GM21360 (cell line): ENCODE measurements around the gene PRSS1.
"Not testable (repeated sequence)": the region's sequence is repeated elsewhere in the genome, so short reads cannot be mapped to it uniquely, and the experiment has no call there.

Experiments used
- ATAC-seq: cut with Tn5 transposase; IDR thresholded peaks from one replicate; pipeline ENCODE4 v1.9.1; 2021; ENCODE audit warnings: mild to moderate bottlenecking, moderate library complexity; ENCODE audit not compliant: unreplicated experiment

PRSS1 gene

GRCh38 chr7:142772673-142773072 is 23.4 kb downstream of the PRSS1 start:
- ATAC-seq = no peak

DNA sequence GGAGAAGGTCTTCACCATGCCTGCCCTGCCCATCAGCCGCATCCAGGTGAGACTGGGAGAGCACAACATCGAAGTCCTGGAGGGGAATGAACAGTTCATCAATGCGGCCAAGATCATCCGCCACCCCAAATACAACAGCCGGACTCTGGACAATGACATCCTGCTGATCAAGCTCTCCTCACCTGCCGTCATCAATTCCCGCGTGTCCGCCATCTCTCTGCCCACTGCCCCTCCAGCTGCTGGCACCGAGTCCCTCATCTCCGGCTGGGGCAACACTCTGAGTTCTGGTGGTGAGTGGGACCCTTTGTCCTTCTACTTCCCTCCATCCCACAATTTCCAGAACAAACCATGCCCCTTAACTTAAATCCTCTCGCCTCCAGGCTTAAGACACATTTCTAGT is 24.0 kb downstream of the PRSS1 start:
- no peak for ATAC-seq

DNA sequence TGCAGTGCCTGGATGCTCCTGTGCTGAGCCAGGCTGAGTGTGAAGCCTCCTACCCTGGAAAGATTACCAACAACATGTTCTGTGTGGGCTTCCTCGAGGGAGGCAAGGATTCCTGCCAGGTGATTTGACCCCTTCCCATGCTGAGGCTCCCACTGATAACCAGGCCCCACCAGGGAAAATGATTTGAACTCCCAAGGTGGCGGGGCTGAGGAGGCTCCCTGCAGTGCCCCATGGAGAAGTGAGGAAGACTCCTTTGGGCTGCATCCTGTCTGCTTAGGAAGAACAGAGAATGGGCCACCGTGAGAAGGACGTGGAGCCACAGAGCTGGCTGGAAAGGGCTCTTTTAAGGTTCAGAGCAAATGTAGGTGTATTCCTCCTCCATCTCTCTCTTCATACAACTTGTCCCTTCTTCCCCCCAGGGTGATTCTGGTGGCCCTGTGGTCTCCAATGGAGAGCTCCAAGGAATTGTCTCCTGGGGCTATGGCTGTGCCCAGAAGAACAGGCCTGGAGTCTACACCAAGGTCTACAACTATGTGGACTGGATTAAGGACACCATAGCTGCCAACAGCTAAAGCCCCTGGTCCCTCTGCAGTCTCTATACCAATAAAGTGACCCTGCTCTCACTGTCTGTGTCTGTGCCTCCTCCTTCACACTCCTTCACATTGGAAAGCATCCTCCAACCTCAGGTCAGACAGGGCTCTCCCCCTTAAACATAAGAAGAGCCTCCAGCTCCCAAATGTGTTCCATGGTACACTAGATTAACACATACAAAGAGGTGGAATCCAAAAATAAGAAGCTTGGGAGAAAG is 24.9 kb downstream of the PRSS1 start:
- ATAC-seq = no peak

- no peak for ATAC-seq
These were observed 25.6 kb downstream of the PRSS1 start for GRCh38 chr7:142774826-142775225.

DNA sequence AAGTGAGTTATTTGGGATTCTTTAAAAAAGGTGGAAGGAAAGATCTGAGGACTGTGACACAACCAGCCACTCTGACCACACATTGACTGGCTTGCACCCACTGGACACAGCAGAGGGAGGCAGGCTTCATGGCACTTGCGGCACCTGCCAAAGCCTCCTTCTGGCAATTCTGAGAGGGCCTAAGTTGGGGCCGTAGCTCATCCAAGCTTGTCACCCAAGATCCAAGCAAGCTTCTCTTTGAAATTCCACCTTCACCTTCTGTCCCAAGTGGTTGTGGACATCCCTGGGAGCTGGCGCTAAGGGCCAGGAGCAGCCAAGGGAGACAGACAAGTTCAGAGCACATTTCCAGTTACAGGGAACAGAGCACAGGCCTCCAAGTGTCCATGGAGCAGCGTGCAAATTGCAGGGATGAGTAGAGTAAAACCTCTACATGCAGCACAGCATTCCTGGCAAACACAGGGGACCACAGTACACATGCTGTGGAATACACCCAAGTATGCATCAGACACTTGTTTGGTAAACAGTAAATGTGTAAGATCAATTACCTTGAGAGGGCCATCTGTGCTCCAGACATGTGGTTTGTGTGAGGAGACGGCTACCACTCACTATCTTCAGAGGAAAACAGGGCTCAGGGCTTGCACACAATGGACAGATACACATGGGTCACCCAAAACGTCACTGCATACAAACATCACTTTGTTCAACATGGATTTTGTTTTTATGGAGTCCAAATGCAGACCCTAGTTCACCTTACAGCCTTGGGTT is 26.3 kb downstream of the PRSS1 start:
- ATAC-seq = not testable (repeated sequence)

DNA sequence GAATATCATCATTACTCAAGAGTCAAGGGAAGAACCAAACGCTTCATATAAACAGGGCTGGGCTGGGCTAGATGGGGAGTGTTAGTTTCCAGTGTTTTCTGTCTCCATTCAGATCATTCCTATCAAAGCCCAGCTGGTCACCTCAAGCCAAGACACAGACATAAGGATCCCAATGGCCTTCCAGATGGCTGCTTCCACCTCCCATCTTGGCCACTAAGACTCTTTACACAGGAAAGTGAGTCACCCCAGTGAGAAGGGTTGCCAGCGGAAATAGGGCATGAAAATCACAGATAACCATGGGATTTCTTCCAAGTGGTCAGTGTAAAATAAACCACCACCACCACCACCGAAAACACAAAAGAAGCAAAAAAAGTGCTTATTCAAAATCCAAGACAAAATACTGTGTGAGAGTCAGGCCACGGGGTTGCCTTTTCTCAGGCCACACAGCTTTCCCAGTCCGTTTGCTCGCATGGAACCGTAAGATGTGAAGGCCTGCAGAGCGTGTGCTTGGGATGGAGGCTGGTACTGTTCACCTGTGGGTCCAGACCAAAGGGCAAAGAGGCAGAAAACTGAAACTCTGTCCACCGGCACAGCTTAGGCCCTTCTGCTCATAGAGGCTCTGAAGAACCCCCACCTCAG is 27.1 kb downstream of the PRSS1 start:
- no peak for ATAC-seq

DNA sequence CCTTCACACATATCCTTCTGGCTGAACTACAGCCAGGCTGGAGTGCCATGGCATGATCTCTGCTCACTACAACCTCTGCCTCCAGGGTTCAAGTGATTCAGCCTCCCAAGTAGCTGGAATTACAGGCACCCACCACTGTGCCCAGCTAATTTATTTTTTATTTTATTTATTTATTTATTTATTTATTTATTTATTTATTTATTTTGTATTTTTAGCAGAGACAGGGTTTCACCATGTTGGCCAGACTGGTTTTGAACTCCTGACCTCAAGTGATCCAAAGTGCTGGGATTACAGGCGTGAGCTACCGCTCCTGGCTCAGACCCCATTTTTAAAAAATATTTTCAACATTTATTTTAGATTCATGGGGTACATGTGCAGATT is 27.6 kb downstream of the PRSS1 start:
- ATAC-seq = not testable (repeated sequence)

GRCh38 chr7:142777318-142777717 is 28.0 kb downstream of the PRSS1 start:
- ATAC-seq = no peak

- ATAC-seq = peak; percentile 91
These were observed 33.9 kb downstream of the PRSS1 start for GRCh38 chr7:142782922-142783900.

GRCh38 chr7:142784096-142784495 is 34.8 kb downstream of the PRSS1 start:
- ATAC-seq = no peak

- no peak for ATAC-seq
These were observed 35.4 kb downstream of the PRSS1 start for GRCh38 chr7:142784716-142785115.

DNA sequence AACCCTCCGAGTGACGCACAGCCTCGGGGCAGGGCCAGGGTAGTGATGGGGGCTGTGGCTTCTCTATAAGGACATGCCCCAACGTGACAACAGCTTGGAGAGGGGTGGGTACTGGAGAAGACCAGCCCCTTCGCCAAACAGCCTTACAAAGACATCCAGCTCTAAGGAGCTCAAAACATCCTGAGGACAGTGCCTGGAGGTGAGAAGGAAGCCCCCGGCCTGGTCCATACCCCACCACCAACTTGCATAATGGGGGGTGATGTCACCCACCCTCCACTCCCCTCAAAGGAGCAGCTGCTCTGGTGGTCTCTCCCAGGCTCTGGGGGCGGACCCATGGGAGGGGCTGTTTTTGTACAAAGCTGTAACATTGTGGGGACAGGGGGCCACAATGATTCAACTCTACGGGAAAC is 36.6 kb downstream of the PRSS1 start:
- ATAC-seq = no peak

DNA sequence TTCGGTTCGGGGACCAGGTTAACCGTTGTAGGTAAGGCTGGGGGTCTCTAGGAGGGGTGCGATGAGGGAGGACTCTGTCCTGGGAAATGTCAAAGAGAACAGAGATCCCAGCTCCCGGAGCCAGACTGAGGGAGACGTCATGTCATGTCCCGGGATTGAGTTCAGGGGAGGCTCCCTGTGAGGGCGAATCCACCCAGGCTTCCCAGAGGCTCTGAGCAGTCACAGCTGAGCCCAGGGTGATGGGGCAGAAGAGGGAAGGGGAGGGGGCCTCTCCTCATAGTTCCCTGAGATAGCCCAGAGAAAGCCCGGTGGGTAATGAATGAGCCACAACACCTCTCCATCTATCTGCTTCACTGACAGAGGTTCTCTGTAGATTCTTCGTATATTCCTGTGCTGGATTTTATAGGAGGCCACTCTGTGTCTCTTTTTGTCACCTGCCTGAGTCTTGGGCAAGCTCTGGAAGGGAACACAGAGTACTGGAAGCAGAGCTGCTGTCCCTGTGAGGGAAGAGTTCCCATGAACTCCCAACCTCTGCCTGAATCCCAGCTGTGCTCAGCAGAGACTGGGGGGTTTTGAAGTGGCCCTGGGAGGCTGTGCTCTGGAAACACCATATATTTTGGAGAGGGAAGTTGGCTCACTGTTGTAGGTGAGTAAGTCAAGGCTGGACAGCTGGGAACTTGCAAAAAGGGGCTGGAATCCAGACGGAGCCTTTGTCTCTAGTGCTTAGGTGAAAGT is 37.9 kb downstream of the PRSS1 start:
- ATAC-seq = no peak

DNA sequence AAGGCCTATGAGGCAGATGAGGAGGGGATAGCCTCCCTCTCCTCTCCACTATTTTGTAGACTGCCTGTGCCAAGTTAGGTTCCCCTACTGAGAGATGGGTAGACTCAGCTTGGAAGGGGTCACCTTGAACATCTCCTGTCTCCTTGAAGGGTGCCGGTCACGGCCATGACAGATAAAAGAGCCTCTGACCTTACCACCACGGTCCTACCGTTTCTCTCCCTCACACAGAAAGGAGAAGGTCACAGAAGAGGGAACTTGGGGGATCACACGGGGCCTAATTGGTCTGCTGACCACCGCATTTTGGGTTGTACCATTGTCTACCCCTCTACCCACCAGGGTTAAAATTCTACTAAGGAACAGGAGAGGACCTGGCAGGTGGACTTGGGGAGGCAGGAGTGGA is 38.5 kb downstream of the PRSS1 start:
- ATAC-seq = no peak

- no peak for ATAC-seq
These were observed 39.3 kb downstream of the PRSS1 start for GRCh38 chr7:142788303-142789289.

DNA sequence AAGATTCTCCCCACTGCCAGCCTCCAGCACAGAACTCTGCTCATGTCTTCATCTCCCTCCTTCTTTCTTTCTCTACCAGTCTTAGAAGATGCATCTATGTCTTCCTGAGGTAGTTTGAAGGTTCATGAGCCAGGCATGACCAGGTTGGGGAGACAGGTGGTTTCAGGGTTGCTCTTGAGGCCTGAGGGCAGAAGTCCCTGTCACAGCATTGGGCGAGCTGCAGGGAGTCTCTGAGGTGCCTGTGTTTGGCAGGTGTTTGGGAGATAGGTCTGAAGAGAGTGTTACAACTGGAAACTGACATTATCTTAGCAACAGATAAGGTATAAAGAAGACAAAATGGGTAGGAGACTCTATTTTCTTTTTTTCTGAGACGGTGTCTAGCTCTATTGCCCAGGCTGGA is 40.2 kb downstream of the PRSS1 start:
- ATAC-seq = no peak

DNA sequence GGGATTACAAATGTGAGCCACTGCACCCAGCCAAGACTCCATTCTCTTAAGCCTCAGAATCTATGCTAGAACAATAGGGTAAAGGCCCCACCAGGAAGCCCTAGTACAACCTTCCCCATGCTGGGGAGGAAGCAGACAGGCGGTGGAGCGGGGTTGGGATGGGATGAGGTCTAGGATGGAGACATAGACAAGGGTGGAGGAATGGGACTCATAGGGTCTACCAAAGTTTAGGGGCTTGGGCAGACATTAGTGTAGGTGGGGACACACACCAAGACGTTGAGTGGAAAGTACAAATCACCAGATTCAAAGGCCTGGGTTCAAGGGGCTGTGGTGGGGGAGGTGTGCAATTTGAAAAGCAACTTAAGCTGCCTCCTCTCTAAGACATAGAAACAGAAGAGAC is 40.8 kb downstream of the PRSS1 start:
- no peak for ATAC-seq

DNA sequence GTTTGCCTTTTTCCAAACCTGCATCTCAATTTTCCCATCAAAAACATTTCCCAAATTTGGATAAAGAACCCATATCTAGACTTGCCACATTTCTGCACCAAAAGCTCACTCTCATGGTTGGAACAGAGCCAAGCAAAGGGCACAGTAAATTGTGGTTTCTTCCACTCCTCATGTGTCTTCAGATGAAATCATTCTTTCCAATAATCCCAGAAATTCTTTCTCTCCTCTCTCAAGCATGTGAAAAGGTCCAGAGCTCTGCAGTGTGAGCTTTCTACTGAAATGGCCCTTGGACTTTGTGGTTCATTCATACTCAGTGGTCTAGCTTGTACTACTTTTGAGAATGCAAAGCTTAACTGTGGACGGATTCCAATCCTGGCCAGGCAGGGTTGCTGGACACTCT is 41.3 kb downstream of the PRSS1 start:
- no peak for ATAC-seq

GRCh38 chr7:142791502-142791901 is 42.2 kb downstream of the PRSS1 start:
- ATAC-seq = no peak
